ENCODE results near the gene HMCN2. TPM values are rescaled to one million over a fixed set of nuclear protein-coding genes. Genes with fewer than 3 reads are reported as not detected.

Gene HMCN2
- total and polyA plus RNA-seq, 2 donors from 2014 or later, result 0.99 to 8.6 TPM

DNA sequence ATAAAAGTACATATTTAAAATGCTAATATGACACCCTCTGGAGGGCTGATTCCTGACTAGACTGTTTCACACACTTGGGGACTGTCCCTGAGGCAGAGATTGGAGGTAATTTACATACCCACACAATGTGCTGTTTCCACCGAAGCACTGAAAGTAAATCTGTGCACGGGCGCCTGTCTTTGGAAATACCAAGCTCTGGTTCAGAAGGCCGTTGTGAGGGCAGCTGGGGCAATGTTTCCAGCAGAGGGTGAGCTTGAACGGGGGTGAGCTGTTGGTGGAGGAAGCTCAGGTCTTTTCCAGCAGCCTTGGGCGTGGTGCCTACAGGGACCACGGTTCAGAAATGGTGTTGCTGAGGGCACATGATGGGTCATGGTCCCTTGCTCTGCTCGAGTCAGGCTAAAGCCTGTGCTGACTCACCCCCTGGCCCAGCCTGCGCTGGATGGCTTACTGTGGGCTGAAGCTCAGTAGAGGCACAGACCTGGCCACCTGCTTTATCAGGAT lies 25.8 kb upstream of the HMCN2 start:
- H3K4me3 ChIP-seq (ENCODE audit: low read length in 3 of 3), result no peak overlapping the region
- intact Hi-C loops (cut with DNase I), result loop anchor here (10.0 kb wide), 1 partner anchor 125 kb away; no protein-coding TSS in a partner anchor
- no peak overlapping the region for H3K27ac ChIP-seq (ENCODE audit: low read depth in 2 of 2, low read length in 2 of 2)
- TF ChIP-seq, protein P1, sequence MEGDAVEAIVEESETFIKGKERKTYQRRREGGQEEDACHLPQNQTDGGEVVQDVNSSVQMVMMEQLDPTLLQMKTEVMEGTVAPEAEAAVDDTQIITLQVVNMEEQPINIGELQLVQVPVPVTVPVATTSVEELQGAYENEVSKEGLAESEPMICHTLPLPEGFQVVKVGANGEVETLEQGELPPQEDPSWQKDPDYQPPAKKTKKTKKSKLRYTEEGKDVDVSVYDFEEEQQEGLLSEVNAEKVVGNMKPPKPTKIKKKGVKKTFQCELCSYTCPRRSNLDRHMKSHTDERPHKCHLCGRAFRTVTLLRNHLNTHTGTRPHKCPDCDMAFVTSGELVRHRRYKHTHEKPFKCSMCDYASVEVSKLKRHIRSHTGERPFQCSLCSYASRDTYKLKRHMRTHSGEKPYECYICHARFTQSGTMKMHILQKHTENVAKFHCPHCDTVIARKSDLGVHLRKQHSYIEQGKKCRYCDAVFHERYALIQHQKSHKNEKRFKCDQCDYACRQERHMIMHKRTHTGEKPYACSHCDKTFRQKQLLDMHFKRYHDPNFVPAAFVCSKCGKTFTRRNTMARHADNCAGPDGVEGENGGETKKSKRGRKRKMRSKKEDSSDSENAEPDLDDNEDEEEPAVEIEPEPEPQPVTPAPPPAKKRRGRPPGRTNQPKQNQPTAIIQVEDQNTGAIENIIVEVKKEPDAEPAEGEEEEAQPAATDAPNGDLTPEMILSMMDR (IDR thresholded peaks at IDR 0.05; ENCODE audit: borderline replicate concordance, extremely low read depth, insufficient read depth), result no peak
- H3K9me3 ChIP-seq (ENCODE audit: control insufficient read depth in 2 of 3, insufficient read depth in 1 of 3, low read length in 3 of 3), result no peaks in the 10 kb centered on the region
- FAIRE-seq (no peak), DNase-seq (peak in 3 of 5 donors; percentile 25 to 90 (median 31))
- no peak overlapping the region for H3K9ac ChIP-seq (ENCODE audit: low read length in 3 of 3)
- no peaks in the 10 kb centered on the region for H3K36me3 ChIP-seq (ENCODE audit: control insufficient read depth in 2 of 3, insufficient read depth in 3 of 3, low read length in 3 of 3)
- H3K4me1 ChIP-seq (ENCODE audit: control insufficient read depth in 2 of 3, insufficient read depth in 2 of 3, low read depth in 1 of 3, low read length in 3 of 3), result peaks cover 0 to 7% (median 5%) of the 10 kb centered on the region in 3 donors
- no peaks in the 10 kb centered on the region for H3K27me3 ChIP-seq (ENCODE audit: control insufficient read depth, insufficient read depth, low read length)

DNA sequence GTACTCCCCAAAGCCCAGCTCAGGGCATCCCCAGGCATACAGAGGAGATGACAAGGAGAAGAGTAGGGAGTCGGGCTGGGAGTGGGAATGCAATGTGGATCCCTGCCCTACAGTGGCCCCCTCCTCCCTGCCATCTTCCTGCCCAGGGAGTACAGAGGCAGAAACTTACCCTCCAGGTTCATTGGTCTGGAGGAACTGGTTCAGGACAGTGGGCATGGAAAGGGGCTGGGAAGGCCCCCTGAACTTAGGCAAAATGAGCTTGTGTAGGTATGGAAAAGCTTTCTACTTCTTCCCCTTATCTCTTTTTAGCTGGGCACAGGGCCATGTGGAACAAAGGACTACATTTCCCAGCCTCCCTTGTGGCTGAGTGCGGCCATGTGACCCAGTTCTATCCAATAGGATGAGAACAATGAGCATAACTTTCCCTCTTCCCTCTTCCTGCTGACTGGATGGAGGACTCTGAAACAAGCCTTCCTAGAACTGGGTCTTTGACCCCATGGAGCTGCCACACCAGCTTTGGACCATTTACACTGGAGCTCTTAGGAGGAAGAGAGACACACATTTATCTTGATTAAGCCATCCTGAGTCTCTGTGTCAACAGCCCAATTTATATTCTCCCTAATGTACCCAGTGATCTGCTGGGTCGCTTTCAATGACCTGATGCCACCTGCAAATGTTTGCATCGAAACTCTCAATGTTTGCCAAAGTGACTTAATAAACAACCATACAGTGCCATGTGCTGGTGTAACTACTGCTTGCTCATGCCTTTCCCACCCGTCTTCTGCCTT lies 25.0 kb upstream of the HMCN2 start:
- DNase-seq (peak in 3 of 5 donors; percentile 59 to 89 (median 80)), FAIRE-seq (no peak)
- intact Hi-C loops (cut with DNase I), result no loop called here
- H3K4me3 ChIP-seq (ENCODE audit: low read length in 3 of 3), result no peak overlapping the region
- no peaks in the 10 kb centered on the region for H3K27me3 ChIP-seq (ENCODE audit: control insufficient read depth, insufficient read depth, low read length)
- peaks cover 0 to 7% (median 5%) of the 10 kb centered on the region in 3 donors for H3K4me1 ChIP-seq (ENCODE audit: control insufficient read depth in 2 of 3, insufficient read depth in 2 of 3, low read depth in 1 of 3, low read length in 3 of 3)
- no peaks in the 10 kb centered on the region for H3K9me3 ChIP-seq (ENCODE audit: control insufficient read depth in 2 of 3, insufficient read depth in 1 of 3, low read length in 3 of 3)
- no peaks in the 10 kb centered on the region for H3K36me3 ChIP-seq (ENCODE audit: control insufficient read depth in 2 of 3, insufficient read depth in 3 of 3, low read length in 3 of 3)
- H3K27ac ChIP-seq (ENCODE audit: low read depth in 2 of 2, low read length in 2 of 2), result no peak overlapping the region
- TF ChIP-seq, protein P1 (IDR thresholded peaks at IDR 0.05; ENCODE audit: borderline replicate concordance, extremely low read depth, insufficient read depth), result no peak
- H3K9ac ChIP-seq (ENCODE audit: low read length in 3 of 3), result no peak overlapping the region

DNA sequence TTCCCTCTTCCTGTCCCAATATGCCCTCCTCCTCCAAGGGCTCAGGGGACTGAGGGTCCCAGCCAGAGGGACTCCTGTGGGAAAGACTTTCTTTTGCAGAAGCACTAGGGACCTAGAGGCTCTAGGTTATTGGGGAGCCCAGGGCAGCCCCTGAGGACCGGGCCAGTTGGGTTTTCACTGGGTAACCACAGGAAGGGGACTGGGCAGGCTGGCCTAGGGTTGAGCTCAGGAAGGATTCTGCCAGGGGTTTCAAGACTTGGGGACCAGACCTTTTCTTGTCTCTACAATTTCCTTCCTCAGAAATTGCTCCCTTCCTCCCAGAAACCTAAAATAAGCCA lies 24.4 kb upstream of the HMCN2 start:
- Histone ChIP-seq H3K27me3 (ENCODE audit: control insufficient read depth, insufficient read depth, low read length) (no peaks in the 10 kb centered on the region), H3K4me3 (ENCODE audit: low read length in 3 of 3) (no peak overlapping the region), H3K9ac (ENCODE audit: low read length in 3 of 3) (no peak overlapping the region), H3K36me3 (ENCODE audit: control insufficient read depth in 2 of 3, insufficient read depth in 3 of 3, low read length in 3 of 3) (no peaks in the 10 kb centered on the region), H3K27ac (ENCODE audit: low read depth in 2 of 2, low read length in 2 of 2) (no peak overlapping the region), H3K4me1 (ENCODE audit: control insufficient read depth in 2 of 3, insufficient read depth in 2 of 3, low read depth in 1 of 3, low read length in 3 of 3) (peaks cover 0 to 7% (median 5%) of the 10 kb centered on the region in 3 donors), H3K9me3 (ENCODE audit: control insufficient read depth in 2 of 3, insufficient read depth in 1 of 3, low read length in 3 of 3) (no peaks in the 10 kb centered on the region)
- TF ChIP-seq, protein P1 (IDR thresholded peaks at IDR 0.05; ENCODE audit: borderline replicate concordance, extremely low read depth, insufficient read depth), result no peak
- no peak for FAIRE-seq
- intact Hi-C loops (cut with DNase I), result no loop called here
- no peak for DNase-seq
